Astrocyte (in vitro differentiated cells and primary cell): ENCODE data around the gene PAPPA2.

Source experiments
- EZH2 ChIP-seq: IDR thresholded peaks from 2 replicates; pipeline ENCODE4 v1.6.1; 2012; ENCODE audit warnings: mild to moderate bottlenecking, low read length, inconsistent platforms; ENCODE audit not compliant: insufficient read depth
- TF ChIP-seq, protein P1 (sequence below): IDR thresholded peaks from 2 replicates; pipeline ENCODE4 v1.5.1; 2011; ENCODE audit warnings: low read depth, mild to moderate bottlenecking, inconsistent platforms, low read length, moderate library complexity; ENCODE audit not compliant: insufficient read depth

DNA sequence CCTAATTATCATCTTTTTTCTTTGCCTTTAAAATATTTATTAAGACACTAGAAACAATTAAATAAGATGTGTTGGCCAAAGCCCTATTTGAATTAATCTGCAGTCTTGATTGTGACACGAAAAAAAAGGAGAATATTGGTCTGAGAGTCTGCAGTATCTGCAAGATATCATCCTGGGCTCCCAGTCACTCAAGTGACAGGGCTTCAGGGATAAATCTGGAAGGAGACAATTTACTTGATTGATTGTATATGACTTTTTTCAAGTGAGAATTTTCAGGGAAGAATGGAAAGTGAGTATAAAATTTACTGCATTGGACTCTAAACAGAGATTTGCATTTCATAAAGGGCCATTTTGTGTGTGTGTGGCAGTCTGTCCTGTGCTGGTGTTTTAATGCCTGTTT is 233.7 kb downstream of the PAPPA2 start:
- TF ChIP-seq, protein P1, sequence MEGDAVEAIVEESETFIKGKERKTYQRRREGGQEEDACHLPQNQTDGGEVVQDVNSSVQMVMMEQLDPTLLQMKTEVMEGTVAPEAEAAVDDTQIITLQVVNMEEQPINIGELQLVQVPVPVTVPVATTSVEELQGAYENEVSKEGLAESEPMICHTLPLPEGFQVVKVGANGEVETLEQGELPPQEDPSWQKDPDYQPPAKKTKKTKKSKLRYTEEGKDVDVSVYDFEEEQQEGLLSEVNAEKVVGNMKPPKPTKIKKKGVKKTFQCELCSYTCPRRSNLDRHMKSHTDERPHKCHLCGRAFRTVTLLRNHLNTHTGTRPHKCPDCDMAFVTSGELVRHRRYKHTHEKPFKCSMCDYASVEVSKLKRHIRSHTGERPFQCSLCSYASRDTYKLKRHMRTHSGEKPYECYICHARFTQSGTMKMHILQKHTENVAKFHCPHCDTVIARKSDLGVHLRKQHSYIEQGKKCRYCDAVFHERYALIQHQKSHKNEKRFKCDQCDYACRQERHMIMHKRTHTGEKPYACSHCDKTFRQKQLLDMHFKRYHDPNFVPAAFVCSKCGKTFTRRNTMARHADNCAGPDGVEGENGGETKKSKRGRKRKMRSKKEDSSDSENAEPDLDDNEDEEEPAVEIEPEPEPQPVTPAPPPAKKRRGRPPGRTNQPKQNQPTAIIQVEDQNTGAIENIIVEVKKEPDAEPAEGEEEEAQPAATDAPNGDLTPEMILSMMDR = no peak
- TF ChIP-seq EZH2 = no peak
